GM19238 (cell line): ENCODE data around the gene MPPE1.
"Not testable (repeated sequence)": the region's sequence is repeated elsewhere in the genome, so short reads cannot be mapped to it uniquely, and the experiment has no call there.

Experiments used
- DNase-seq: peaks from one replicate; pipeline ENCODE4 v3.0.0; 2011; ENCODE audit warnings: low spot score; ENCODE audit not compliant: insufficient read length

MPPE1 gene

DNA sequence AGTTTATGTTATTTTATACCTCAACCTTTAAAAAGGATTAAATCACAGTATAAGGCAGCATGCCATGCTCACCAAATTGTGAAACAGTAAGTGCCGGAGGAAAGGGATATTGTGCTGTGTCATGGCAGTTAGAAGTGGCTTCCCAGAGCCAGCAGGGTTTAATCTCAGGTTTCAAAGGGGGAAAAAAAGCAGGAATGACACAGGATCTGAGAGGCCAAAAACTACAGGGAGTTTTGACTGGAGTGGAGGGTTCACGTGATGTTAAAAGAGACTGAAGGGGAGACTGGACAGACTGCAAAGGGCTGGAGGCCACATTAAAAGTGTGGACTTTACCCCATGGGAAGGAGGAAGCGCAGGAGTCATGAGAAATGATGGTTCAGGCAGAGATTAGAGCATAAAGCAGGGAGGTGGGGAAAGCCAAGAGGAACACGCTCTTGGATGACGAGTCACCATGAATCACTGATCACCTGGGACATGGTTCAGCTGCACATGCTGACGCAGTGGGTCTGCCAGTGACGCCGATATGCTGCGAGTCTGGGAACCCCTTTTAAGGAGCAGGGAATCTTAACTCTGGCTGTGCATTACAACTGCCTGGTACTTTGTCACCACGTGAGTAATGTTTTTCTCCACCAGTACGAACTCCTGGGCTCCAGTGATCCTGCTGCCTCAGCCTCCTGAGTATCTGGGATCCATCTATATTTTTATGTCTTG is 50.8 kb downstream of the MPPE1 start:
- no peak for DNase-seq

DNA sequence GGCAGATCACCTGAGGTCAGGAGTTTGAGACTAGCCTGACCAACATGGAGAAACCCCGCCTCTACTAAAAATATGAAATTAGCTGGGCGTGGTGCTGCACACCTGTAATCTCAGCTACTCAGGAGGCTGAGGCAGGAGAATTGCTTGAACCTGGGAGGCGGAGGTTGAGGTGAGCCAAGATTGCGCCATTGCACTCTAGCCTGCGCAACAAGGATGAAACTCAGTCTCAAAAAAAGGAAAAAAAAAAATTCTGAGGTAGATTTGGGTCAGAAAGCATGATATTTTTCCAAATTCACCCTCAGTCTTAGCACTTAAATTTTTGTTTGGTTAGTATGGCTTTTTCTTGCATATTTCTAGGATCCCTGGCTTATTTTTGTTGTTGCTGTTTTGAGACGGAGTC is 53.6 kb downstream of the MPPE1 start:
- DNase-seq = not testable (repeated sequence)

DNA sequence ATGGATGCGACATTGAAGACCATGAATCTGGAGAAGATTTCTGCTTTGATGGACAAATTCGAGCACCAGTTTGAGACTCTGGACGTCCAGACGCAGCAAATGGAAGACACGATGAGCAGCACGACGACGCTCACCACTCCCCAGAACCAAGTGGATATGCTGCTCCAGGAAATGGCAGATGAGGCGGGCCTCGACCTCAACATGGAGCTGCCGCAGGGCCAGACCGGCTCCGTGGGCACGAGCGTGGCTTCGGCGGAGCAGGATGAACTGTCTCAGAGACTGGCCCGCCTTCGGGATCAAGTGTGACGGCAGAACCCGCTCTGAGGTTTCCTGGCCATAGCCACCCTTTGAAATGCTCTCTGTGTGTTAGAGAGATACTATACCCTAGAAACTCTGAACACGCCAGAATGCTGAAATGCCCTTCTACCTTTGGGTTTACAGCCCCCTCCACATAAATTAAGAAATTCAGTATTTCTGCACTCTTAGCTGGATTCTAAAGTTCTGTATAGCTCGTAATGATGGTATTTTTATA is 56.2 kb downstream of the MPPE1 start:
- DNase-seq = no peak

DNA sequence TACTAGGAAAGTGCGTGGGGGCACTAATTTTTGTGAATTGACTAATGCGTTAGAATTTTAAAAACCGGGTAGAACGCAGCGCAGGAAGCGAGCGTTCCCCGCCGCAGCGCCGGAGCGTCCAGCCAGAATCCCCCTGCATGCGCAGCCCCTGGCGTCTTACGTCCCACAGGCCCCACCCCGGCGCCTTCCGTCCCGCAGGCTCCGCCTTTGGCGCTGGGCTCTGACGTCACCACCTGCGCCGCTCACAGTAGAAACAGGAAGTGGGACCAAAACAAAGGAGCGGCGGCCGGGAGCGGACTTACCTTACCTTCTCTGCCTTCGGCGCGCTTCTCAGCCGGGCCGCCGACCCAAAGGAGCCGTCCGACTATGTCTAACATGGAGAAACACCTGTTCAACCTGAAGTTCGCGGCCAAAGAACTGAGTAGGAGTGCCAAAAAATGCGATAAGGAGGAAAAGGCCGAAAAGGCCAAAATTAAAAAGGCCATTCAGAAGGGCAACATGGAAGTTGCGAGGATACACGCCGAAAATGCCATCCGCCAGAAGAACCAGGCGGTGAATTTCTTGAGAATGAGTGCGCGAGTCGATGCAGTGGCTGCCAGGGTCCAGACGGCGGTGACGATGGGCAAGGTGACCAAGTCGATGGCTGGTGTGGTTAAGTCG is 56.8 kb downstream of the MPPE1 start, which contains the start of gene CHMP1B:
TSS of gene CHMP1B (plus strand) at position 268 of the 660 bp plus-strand sequence. CDS start at position 367, 99 bp downstream.
- DNase-seq = peak; percentile 93

DNA sequence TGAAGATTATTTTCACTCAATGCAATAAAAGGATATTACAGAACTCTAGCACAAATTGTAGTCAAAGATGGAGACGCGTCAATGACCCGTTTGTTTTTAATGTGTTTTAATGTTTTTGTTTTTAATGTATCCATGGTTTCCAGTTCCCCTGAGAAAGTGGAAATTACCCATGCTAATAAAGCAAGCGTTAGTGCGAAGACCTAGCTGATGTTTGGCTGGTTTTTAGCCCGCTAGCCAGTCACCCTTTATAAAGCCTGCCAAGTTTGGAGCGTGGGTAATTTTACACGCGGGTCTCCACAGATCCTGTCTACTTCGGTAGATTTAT is 57.3 kb downstream of the MPPE1 start:
- no peak for DNase-seq

DNA sequence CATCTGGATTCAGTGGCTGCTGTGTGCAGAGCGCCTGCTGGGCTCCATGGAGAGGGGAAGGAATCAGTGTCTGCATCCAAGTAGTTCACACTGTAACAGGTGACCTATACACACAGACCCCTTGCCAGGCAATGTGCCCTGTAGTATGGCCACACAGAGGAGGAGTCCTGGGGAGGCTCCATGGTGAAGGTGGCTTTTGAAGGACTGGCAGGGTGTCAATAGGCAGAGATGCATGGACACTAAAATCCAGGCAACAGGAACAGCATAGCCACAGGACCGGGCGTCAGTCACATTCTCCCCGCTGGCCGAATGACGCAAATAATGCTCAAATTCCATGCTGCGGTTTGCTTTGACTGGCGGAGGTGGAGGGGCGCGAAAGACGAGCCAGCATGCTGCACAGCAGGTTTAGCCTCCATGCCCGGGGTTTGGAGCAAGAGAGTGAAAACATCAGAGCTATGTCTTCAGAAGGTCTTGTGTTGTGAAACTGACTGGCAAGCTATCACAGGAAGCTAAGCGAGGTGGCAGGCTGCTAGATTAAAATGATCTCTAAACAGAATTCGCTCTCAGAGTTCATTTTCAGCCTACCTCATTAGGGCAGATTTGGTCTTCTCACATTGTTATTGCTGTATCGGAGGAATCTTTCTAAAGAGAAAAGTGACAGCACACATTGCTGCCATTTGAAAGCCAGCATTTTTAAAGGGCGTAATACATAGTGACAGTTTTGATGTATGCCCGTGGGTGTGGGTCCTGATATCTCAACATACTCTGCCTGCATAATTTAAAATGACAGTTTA is 58.1 kb downstream of the MPPE1 start:
- no peak for DNase-seq

DNA sequence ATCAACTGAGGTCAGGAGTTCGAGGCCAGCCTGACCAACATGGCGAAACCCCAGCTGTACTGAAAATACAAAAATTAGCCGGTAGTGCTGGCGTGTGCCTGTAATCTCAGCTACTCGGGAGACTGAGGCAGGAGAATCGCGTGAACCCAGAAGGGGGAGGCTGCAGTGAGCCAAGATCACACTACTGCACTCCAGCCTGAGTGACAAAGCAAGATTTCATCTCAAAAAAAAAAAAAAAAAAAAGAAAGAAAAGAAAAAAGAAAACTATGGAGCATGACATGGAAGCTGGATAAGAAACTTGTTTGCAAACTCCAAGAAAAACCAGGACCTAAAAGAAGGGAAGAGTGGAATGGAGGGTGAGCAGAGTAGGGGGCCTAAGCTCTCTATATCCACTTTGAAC is 58.8 kb downstream of the MPPE1 start:
- DNase-seq = no peak

DNA sequence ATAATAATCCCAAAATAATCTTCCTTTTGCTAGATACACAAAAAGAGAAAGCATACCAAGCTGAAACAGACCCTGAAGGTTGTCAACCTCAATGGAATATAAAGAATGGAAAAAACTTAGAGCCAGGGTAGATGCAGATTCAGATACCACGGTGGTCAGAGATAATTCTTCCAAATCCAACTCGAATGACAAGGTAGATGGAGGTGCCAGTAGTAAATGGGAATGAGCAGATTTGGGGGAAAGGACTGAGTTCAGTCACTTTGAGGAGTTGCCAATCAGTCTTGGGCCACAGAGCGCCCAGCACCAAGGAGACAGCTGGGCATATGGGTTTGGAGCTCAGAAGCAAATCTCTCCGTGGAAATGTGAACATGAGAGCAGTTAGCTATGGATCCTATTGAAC is 60.3 kb downstream of the MPPE1 start:
- no peak for DNase-seq

DNA sequence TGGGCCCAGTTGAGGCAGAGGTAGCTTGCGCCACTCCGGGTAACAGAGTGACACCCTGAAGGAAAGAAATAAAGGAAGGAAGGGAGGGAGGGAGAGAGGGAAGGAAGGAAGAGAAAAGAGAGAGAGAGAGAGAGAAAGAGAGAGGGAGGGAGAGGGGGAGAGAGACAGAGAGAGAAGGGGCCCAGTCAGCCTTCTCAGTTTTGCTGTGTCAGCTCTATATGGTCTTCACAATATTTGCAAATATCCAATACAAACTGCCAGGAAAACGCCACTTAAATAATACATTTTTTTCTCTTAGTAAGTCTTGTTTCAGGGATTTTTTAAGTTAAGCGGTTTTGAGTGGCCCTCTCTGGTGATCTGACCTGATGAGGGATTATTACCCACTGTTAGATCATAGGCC is 62.5 kb downstream of the MPPE1 start:
- no peak for DNase-seq

DNA sequence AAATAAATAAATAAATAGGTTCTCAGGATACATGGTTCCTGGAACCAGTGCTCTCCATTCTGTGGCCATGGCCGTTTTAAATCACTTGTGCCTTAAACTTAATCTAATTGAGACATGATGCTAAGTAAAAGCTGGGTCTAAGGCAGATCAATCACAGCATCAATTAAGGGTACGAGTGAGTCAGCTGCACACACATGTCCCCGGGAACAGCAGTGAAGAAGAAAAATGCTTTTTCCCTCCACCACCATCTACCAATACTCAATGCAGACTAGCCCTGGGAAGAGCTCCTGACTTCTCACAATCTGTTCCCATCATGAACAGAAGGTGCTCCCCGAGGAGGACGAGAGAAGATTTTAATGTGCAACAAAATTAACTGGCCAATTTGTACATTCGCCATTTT is 63.7 kb downstream of the MPPE1 start:
- no peak for DNase-seq

DNA sequence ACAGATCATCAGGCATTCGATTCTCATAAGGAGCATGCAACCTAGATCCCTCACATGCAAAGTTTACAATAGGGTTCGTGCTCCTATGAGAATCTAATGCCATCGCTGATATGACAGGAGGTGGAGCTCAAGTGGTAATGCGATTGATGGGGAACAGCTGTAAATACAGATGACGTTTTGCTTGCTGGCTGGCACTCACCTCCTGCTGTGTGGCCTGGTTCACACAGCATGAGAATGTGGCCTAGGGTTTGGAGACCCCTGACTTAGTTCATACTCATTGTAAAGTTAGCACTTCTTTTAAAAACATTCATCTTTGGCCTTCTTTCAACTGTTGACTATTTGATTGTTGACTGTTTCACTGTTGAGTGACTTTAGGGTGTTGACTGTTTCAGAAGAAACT is 65.6 kb downstream of the MPPE1 start:
- no peak for DNase-seq

DNA sequence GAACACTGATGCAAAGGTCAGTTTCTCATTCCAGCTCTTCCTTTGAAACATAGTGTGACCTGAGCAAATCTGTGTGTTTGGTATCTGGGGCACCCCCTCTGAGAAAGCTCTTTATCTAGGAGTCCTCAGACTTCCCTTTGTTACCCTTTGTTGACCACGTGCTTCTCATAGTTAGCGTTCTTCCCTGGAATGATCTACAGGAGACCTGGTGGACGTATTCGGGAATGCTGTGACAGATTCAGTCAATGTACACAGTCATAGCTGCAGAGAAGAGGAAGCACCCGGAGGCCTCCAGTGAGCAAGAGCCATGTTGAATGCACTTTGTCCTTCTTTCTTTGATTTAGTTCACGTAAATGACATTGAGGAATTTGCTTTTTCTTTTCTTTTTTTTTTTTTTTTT is 67.6 kb downstream of the MPPE1 start:
- DNase-seq = no peak

DNA sequence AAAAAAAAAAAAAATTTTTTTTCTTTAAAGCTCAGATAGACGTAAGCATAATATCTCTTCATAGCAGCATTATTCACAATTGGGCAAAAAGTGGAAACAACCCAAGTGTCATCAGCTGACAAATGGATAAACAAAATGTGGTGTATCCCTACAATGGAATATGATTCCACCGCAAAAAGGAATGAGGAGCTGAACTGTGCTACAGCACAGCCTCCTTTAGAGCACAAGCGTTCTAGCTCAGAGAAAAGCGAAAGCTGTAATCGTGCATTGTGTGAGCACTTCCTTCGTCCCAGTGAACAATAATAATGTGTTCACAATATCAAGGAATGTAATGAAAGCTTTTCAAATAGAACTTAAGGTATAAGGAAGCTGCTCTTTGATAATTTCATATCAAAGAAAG is 68.6 kb downstream of the MPPE1 start:
- DNase-seq = no peak

DNA sequence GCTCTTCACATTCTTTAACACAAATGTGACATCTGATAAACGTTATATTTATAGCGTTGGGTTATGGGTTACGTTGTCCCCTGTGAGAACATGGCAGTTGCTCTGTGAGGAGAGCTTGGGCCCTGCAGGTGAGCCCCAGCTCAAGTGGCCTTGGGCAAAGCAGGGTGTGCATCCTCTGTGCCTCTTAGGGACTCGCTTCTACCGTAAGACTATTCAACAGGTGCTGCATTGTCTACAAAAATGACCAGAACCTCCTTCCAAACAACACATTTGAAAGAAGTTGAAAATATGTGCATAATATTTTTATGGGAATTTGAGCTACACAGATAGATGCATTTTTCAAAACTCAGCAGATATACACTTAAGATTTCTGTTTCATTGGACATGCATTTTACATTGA is 73.3 kb downstream of the MPPE1 start:
- DNase-seq = no peak
